ENCODE measurements around the gene GABRR2.

Gene GABRR2

GRCh38 chr6:89284081-89284480, 31.0 kb downstream of the GABRR2 start:
- Histone ChIP-seq H3K4me1 (ENCODE audit: insufficient read depth, low read length, severe bottlenecking) (peaks cover 4% of the 10 kb centered on the region), H3F3A (ENCODE audit: insufficient read depth, low read length) (no peaks in the 10 kb centered on the region), H3K9ac (ENCODE audit: low read length) (no peak overlapping the region), H3K79me2 (ENCODE audit: insufficient read depth, low read length) (no peaks in the 10 kb centered on the region), H2AFZ (ENCODE audit: low read length) (no peak overlapping the region), H3K27ac (ENCODE audit: low read depth, low read length, poor library complexity, severe bottlenecking) (no peak overlapping the region), H3K27me3 (ENCODE audit: insufficient read depth, low read length) (no peaks in the 10 kb centered on the region), H3K9me2 (ENCODE audit: low read depth, low read length) (no peaks in the 10 kb centered on the region), H3K4me3 (ENCODE audit: low read depth, low read length, poor library complexity, severe bottlenecking) (no peak overlapping the region), H3K9me3 (ENCODE audit: low read length) (no peaks in the 10 kb centered on the region), H3K36me3 (ENCODE audit: insufficient read depth, low read length) (no peaks in the 10 kb centered on the region), H4K20me1 (ENCODE audit: insufficient read depth, low read length) (no peaks in the 10 kb centered on the region), H3K4me2 (ENCODE audit: low read length) (no peak overlapping the region)
- TF ChIP-seq CTCF (IDR thresholded peaks at IDR 0.05; ENCODE audit: low read length), result no peak
- no peak for TF ChIP-seq EZH2 (IDR thresholded peaks at IDR 0.05; ENCODE audit: borderline replicate concordance, low read length)

- Histone ChIP-seq H4K20me1 (ENCODE audit: insufficient read depth, low read length) (no peaks in the 10 kb centered on the region), H3K36me3 (ENCODE audit: insufficient read depth, low read length) (no peaks in the 10 kb centered on the region), H2AFZ (ENCODE audit: low read length) (no peak overlapping the region), H3K4me3 (ENCODE audit: low read depth, low read length, poor library complexity, severe bottlenecking) (no peak overlapping the region), H3K79me2 (ENCODE audit: insufficient read depth, low read length) (no peaks in the 10 kb centered on the region), H3F3A (ENCODE audit: insufficient read depth, low read length) (no peaks in the 10 kb centered on the region), H3K4me2 (ENCODE audit: low read length) (no peak overlapping the region), H3K4me1 (ENCODE audit: insufficient read depth, low read length, severe bottlenecking) (peaks cover 4% of the 10 kb centered on the region), H3K27ac (ENCODE audit: low read depth, low read length, poor library complexity, severe bottlenecking) (no peak overlapping the region), H3K9me3 (ENCODE audit: low read length) (no peaks in the 10 kb centered on the region), H3K9ac (ENCODE audit: low read length) (no peak overlapping the region), H3K9me2 (ENCODE audit: low read depth, low read length) (no peaks in the 10 kb centered on the region), H3K27me3 (ENCODE audit: insufficient read depth, low read length) (no peaks in the 10 kb centered on the region)
- TF ChIP-seq EZH2 (IDR thresholded peaks at IDR 0.05; ENCODE audit: borderline replicate concordance, low read length) (no peak), CTCF (IDR thresholded peaks at IDR 0.05; ENCODE audit: low read length) (no peak)
These were observed 32.4 kb downstream of the GABRR2 start for GRCh38 chr6:89282749-89283148.

GRCh38 chr6:89281779-89282246, 33.3 kb downstream of the GABRR2 start:
- H3K9me2 ChIP-seq (ENCODE audit: low read depth, low read length), result no peaks in the 10 kb centered on the region
- peak; percentile 85 for TF ChIP-seq CTCF (IDR thresholded peaks at IDR 0.05; ENCODE audit: low read length)
- no peak for TF ChIP-seq EZH2 (IDR thresholded peaks at IDR 0.05; ENCODE audit: borderline replicate concordance, low read length)
- no peak overlapping the region for H3K27ac ChIP-seq (ENCODE audit: low read depth, low read length, poor library complexity, severe bottlenecking)
- H3K9me3 ChIP-seq (ENCODE audit: low read length), result no peaks in the 10 kb centered on the region
- no peaks in the 10 kb centered on the region for H3F3A ChIP-seq (ENCODE audit: insufficient read depth, low read length)
- H3K4me3 ChIP-seq (ENCODE audit: low read depth, low read length, poor library complexity, severe bottlenecking), result no peak overlapping the region
- H3K36me3 ChIP-seq (ENCODE audit: insufficient read depth, low read length), result no peaks in the 10 kb centered on the region
- no peaks in the 10 kb centered on the region for H4K20me1 ChIP-seq (ENCODE audit: insufficient read depth, low read length)
- no peak overlapping the region for H2AFZ ChIP-seq (ENCODE audit: low read length)
- peaks cover 4% of the 10 kb centered on the region for H3K4me1 ChIP-seq (ENCODE audit: insufficient read depth, low read length, severe bottlenecking)
- peak overlapping the region; percentile 19; the same call in 1 of the 2 replicates for H3K4me2 ChIP-seq (ENCODE audit: low read length)
- H3K9ac ChIP-seq (ENCODE audit: low read length), result no peak overlapping the region
- no peaks in the 10 kb centered on the region for H3K79me2 ChIP-seq (ENCODE audit: insufficient read depth, low read length)
- no peaks in the 10 kb centered on the region; the same call in 1 of the 2 replicates for H3K27me3 ChIP-seq (ENCODE audit: insufficient read depth, low read length)

Data from OCI-LY1 (cell line).